Ovary (tissue), 3 donors: ENCODE measurements around the gene RHPN2.
"Not testable (repeated sequence)": the region's sequence is repeated elsewhere in the genome, so short reads cannot be mapped to it uniquely, and the experiment has no call there.

Source experiments
- CTCF ChIP-seq, 3 donors: fragments of 450-650 bp in 2 of 3; fragments of 200-600 bp in 1 of 3; IDR thresholded peaks; one replicate each; pipeline versions ENCODE4 v1.5.1 to v1.8.0; 2016 to 2022; ENCODE audit warnings: antibody characterized with exemption in 3 of 3, mild to moderate bottlenecking in 1 of 3
- EP300 ChIP-seq: sonication (generic); formaldehyde crosslinking; IDR thresholded peaks from one replicate; pipeline ENCODE4 v1.6.1; 2017; ENCODE audit warnings: antibody characterized with exemption
- donor health status: DM: no; HTN: no; CAD: no.

GRCh38 chr19:32977813-32978212 lies 86.9 kb downstream of the RHPN2 start:
- TF ChIP-seq CTCF (IDR thresholded peaks at IDR 0.05); EP300: not testable (repeated sequence)
